AG09309 (cell line): ENCODE results near the gene ATRNL1.

Experiments used
- DNase-seq: peaks from one replicate; pipeline ENCODE4 v3.0.0-alpha.2; 2010; ENCODE audit warnings: low read depth
- H3K4me3 ChIP-seq: 2 replicates; pipeline ENCODE4 v1.5.1; 2011; ENCODE audit warnings: mild to moderate bottlenecking, low read depth, low read length, moderate library complexity; ENCODE audit not compliant: control insufficient read depth
- CTCF ChIP-seq: IDR thresholded peaks from 2 replicates; pipeline ENCODE4 v1.5.1; 2011; ENCODE audit warnings: mild to moderate bottlenecking, low read depth, low read length, inconsistent platforms; ENCODE audit not compliant: insufficient read depth, control insufficient read depth; ENCODE audit errors: missing control alignments

Gene ATRNL1

GRCh38 chr10:115866691-115867090 is 773.5 kb downstream of the ATRNL1 start:
- TF ChIP-seq CTCF: no peak
- no peak overlapping the region for H3K4me3 ChIP-seq
- no peak for DNase-seq

DNA sequence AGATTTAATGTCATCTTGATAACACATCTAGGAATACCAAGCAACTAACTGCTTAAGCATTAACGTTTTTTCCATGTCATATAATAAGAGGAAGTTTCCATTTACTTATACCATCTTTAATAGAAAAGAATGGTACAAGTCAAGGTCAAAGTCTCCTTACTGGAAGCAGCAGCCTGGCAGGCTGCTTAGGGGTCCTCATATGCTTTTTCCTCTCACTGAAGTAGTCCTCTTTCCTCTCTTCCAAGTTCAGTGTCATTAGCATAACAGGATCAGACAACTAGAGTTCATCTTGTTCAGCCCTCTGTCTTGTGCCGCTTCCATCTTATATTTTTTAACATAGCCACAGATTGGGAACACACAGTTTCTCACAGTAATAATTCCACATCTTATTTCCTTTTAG is 774.1 kb downstream of the ATRNL1 start:
- no peak for DNase-seq
- no peak for TF ChIP-seq CTCF
- H3K4me3 ChIP-seq: no peak overlapping the region

DNA sequence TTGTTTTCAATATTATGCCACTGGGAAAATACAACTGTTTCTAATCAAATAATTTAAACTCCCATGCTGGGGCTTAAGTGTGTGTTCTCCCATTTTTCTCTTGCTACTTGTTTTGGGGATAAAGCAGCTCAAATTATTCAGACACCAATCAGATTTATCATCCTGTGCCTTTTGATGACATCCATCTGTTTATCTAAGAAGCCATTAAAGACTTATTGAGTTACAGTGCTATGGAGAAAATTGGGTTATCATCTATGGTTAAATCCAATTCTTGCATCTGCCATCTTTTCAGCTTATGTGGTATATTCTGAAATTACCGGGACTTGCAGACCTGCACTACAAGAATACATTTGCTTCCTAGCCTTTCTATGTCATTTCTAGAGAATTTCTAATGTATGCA is 778.7 kb downstream of the ATRNL1 start:
- no peak for TF ChIP-seq CTCF
- no peak for DNase-seq
- no peak overlapping the region for H3K4me3 ChIP-seq

DNA sequence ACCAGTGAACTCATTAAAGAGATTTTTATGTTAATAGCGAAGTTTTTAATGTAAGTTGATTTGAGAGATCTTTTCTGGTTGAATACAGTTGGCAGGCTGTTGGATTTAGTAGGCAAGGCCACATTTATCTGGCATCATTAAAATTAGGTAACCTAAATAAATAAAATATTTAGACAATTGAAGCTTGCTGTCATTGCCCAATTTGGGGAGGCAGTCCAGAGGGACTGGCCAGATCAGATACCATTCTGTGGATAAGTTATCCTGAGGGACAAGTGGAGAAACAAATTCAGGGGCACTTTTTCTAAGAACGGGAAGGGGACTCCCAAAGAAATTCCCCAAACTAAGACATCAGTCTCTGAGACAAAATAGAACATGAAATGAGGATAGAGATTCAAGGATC is 782.0 kb downstream of the ATRNL1 start:
- no peak for DNase-seq
- H3K4me3 ChIP-seq: no peak overlapping the region
- TF ChIP-seq CTCF: no peak

DNA sequence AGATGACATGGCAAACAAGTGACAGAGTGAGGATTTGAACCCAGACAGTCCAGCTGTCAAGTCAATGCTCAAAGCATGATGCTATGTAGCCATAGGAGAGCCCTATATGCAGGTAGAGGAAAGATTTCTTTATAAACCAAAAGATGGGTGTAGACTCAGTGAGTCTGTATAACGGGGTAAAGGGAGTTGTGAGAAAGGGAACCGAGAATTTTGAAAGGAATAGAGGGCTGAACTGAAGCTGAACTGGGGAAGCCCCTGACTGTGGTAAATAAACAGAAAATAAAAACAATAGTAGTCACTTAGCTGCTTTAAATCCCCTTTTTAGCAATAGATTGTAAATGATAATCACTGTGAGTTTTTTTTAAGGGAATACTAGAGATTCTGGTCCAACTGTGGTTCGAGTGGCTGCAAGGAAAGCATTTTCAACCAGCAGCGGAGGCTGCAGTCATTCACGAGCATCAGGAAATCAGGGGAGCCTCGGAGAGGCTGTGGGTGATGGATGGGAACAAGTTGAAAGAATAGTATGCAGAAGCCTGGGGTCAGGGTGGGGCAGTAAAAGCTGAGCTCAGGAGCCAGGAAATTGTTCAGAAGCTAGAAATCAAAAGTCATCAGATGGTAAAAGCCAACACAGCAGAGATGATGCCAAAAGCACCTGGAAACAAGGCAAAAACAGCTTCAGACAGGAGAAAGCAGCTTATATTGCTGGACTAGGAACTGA is 786.4 kb downstream of the ATRNL1 start:
- TF ChIP-seq CTCF: no peak
- no peak for DNase-seq
- no peak overlapping the region for H3K4me3 ChIP-seq

- H3K4me3 ChIP-seq: no peak overlapping the region
- no peak for TF ChIP-seq CTCF
- DNase-seq: no peak
These were observed 788.9 kb downstream of the ATRNL1 start for GRCh38 chr10:115882021-115882420.
